Measurements from ENCODE around the gene IL3. TPM values are rescaled to one million over a fixed set of nuclear protein-coding genes. Genes with fewer than 3 reads are reported as not detected.

IL3 gene
- total and polyA plus RNA-seq, 9 of the 15 experiments (the other 6 are each of a cell fraction or from before 2014, with no cell fraction given): not detected

GRCh38 chr5:132017316-132017715 lies 43.1 kb upstream of the IL3 start:
- H3K9ac ChIP-seq (ENCODE audit: insufficient read depth in 1 of 2, low read depth in 2 of 2, low read length in 2 of 2): no peak overlapping the region
- WGBS (ENCODE audit: insufficient coverage, low coverage, missing lambda C conversion rate): 4% methylated on average over 4 of the region's 4 CpGs
- 0 out of 2 replicates have a peak, but pooled peaks cover 4% of the 10 kb centered on the region for H4K20me1 ChIP-seq (replicated peaks; ENCODE audit: control insufficient read depth, insufficient read depth, low read length)
- H3K4me1 ChIP-seq (replicated peaks in 1 of 2; ENCODE audit: control insufficient read depth in 2 of 2, insufficient read depth in 2 of 2, low read length in 2 of 2): peaks cover 0 to 6% of the 10 kb centered on the region in 2 experiments; a peak in 2 of 5 replicates
- H3K36me3 ChIP-seq (ENCODE audit: control insufficient read depth, insufficient read depth, low read length): no peaks in the 10 kb centered on the region
- H3K27me3 ChIP-seq (ENCODE audit: control insufficient read depth in 2 of 2, insufficient read depth in 2 of 2, low read length in 2 of 2): peaks cover 18 to 29% of the 10 kb centered on the region in 2 experiments; a peak in 4 of 5 replicates
- H3K9me3 ChIP-seq (replicated peaks; ENCODE audit: control insufficient read depth, insufficient read depth, low read depth, low read length): no peaks in the 10 kb centered on the region
- no peak overlapping the region for H3K27ac ChIP-seq (ENCODE audit: extremely low read depth, low read depth, low read length)
- TF ChIP-seq MAFG (tag; conservative IDR thresholded peaks at IDR 0.05): peak; percentile 90
- TF ChIP-seq, protein P1, sequence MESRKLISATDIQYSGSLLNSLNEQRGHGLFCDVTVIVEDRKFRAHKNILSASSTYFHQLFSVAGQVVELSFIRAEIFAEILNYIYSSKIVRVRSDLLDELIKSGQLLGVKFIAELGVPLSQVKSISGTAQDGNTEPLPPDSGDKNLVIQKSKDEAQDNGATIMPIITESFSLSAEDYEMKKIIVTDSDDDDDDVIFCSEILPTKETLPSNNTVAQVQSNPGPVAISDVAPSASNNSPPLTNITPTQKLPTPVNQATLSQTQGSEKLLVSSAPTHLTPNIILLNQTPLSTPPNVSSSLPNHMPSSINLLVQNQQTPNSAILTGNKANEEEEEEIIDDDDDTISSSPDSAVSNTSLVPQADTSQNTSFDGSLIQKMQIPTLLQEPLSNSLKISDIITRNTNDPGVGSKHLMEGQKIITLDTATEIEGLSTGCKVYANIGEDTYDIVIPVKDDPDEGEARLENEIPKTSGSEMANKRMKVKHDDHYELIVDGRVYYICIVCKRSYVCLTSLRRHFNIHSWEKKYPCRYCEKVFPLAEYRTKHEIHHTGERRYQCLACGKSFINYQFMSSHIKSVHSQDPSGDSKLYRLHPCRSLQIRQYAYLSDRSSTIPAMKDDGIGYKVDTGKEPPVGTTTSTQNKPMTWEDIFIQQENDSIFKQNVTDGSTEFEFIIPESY (CRISPR knock-in tag; IDR thresholded peaks at IDR 0.05): no peak
- TF ChIP-seq MTA2 (IDR thresholded peaks at IDR 0.05; ENCODE audit: low read depth): no peak
- no peak for TF ChIP-seq SIX5 (IDR thresholded peaks at IDR 0.05; ENCODE audit: borderline replicate concordance in 1 of 2, insufficient read depth in 1 of 2, low read depth in 1 of 2, low read length in 2 of 2)
- TF ChIP-seq, protein P2, sequence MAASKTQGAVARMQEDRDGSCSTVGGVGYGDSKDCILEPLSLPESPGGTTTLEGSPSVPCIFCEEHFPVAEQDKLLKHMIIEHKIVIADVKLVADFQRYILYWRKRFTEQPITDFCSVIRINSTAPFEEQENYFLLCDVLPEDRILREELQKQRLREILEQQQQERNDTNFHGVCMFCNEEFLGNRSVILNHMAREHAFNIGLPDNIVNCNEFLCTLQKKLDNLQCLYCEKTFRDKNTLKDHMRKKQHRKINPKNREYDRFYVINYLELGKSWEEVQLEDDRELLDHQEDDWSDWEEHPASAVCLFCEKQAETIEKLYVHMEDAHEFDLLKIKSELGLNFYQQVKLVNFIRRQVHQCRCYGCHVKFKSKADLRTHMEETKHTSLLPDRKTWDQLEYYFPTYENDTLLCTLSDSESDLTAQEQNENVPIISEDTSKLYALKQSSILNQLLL (CRISPR knock-in tag; IDR thresholded peaks at IDR 0.05; ENCODE audit: borderline replicate concordance): no peak
- peak; percentile 88 for TF ChIP-seq MAFF (IDR thresholded peaks at IDR 0.05; ENCODE audit: low read length)
- TF ChIP-seq CC2D1A (IDR thresholded peaks at IDR 0.05): no peak
- peak; percentile 89 for TF ChIP-seq C11orf30 (IDR thresholded peaks at IDR 0.05; ENCODE audit: low read depth)
- TF ChIP-seq TFAM (CRISPR knock-in tag; conservative IDR thresholded peaks at IDR 0.05): no peak
- peak; percentile 96 for TF ChIP-seq ZNF316 (IDR thresholded peaks at IDR 0.05)
- TF ChIP-seq SREBF1 (IDR thresholded peaks at IDR 0.05; ENCODE audit: borderline replicate concordance, low read depth, low read length): no peak
- peak; percentile 37; the same call in 1 of the 2 replicates for TF ChIP-seq NFIC (IDR thresholded peaks at IDR 0.05)
- peak; percentile 88 for TF ChIP-seq MAFK (IDR thresholded peaks at IDR 0.05; ENCODE audit: low read length)
- H2AFZ ChIP-seq (ENCODE audit: low read depth, low read length): no peak overlapping the region
- in situ Hi-C loops (cut with MboI) (loop anchor here (25.0 kb wide), 1 partner anchor 580 kb away; no protein-coding TSS in a partner anchor), intact Hi-C loops (cut with micrococcal nuclease) (no loop called here)
- ChIA-PET CTCF (ENCODE audit: low intra/inter-chr PET ratio) (no interaction called here), POLR2A (no interaction called here)
- H3K4me3 ChIP-seq: no peak overlapping the region
- DNase-seq (ENCODE audit: extremely low read depth in 1 of 4, low spot score in 3 of 4): no peak
- no TSS peak for BruUV-seq (replicated peaks)
- H3K9me1 ChIP-seq (ENCODE audit: control insufficient read depth, insufficient read depth, low read length): no peaks in the 10 kb centered on the region
- no peaks in the 10 kb centered on the region for H3K79me2 ChIP-seq (ENCODE audit: control insufficient read depth, insufficient read depth, low read length)
- H3K4me2 ChIP-seq (ENCODE audit: insufficient read depth, low read length): no peak overlapping the region
- FAIRE-seq: no peak
- ATAC-seq: no peak

Data from K562 (cell line).